ENCODE measurements around the gene NPR1. TPM values are rescaled to one million over a fixed set of nuclear protein-coding genes. Genes with fewer than 3 reads are reported as not detected.
"Not testable (repeated sequence)": the region's sequence is repeated elsewhere in the genome, so short reads cannot be mapped to it uniquely, and the experiment has no call there.

The NPR1 gene
- total and polyA plus RNA-seq, 2 of the 13 experiments (the other 11 are each of a cell fraction or from before 2014, with no cell fraction given): not detected

- FAIRE-seq (no peak), ATAC-seq (no peak), DNase-seq (ENCODE audit: low spot score) (no peak)
- no peak overlapping the region for H2AFZ ChIP-seq (ENCODE audit: low read length)
- H4K20me1 ChIP-seq (ENCODE audit: insufficient read depth, low read length): peaks cover 13% of the 10 kb centered on the region
- H3K9me3 ChIP-seq (ENCODE audit: low read length): no peaks in the 10 kb centered on the region
- in situ Hi-C loops (cut with HindIII; ENCODE audit: extremely low pct_ligation_motif_present, low pct_unique_long_range_greater_than_20kb) (no loop called here), intact Hi-C loops (cut with micrococcal nuclease; ENCODE audit: unreplicated experiment) (no loop called here)
- no peaks in the 10 kb centered on the region for H3K27me3 ChIP-seq (ENCODE audit: control insufficient read depth in 1 of 2, insufficient read depth in 2 of 2, low read length in 2 of 2)
- no peak for TF ChIP-seq ZNF101 (CRISPR knock-in tag; IDR thresholded peaks at IDR 0.05; ENCODE audit: borderline replicate concordance, low read depth)
- no peak for TF ChIP-seq ZNF678 (CRISPR knock-in tag; IDR thresholded peaks at IDR 0.05)
- TF ChIP-seq TMF1 (CRISPR knock-in tag; IDR thresholded peaks at IDR 0.05; ENCODE audit: low read depth): no peak
- no peak for TF ChIP-seq ZNF225 (CRISPR knock-in tag; IDR thresholded peaks at IDR 0.05)
- TF ChIP-seq NCOR1 (IDR thresholded peaks at IDR 0.05; ENCODE audit: borderline replicate concordance, low read length): no peak
- TF ChIP-seq ZNF839 (CRISPR knock-in tag; IDR thresholded peaks at IDR 0.05; ENCODE audit: borderline replicate concordance): no peak
- TF ChIP-seq MXD3 (CRISPR knock-in tag; IDR thresholded peaks at IDR 0.05): no peak
- no peak for TF ChIP-seq ZC3H4 (CRISPR knock-in tag; IDR thresholded peaks at IDR 0.05; ENCODE audit: borderline replicate concordance)
- TF ChIP-seq JUND (CRISPR knock-in tag; IDR thresholded peaks at IDR 0.05): no peak
- TF ChIP-seq NR1H2 (CRISPR knock-in tag; IDR thresholded peaks at IDR 0.05; ENCODE audit: borderline replicate concordance, low read depth): no peak
- no peak for TF ChIP-seq ZNF24 (IDR thresholded peaks at IDR 0.05)
- no peak for TF ChIP-seq IKZF5 (CRISPR knock-in tag; IDR thresholded peaks at IDR 0.05)
- H3K79me2 ChIP-seq (ENCODE audit: insufficient read depth, low read length): peaks cover 34% of the 10 kb centered on the region
- peaks cover 30% of the 10 kb centered on the region for H3K4me1 ChIP-seq (ENCODE audit: insufficient read depth, low read length)
- no peak overlapping the region for H3K4me3 ChIP-seq (replicated peaks in 1 of 3; ENCODE audit: insufficient read depth in 1 of 3, low read depth in 2 of 3, low read length in 3 of 3)
- H3K36me3 ChIP-seq (replicated peaks in 1 of 2; ENCODE audit: control insufficient read depth in 1 of 2, insufficient read depth in 2 of 2, low read length in 2 of 2): peaks cover 23 to 82% of the 10 kb centered on the region in 2 experiments
- 94% methylated on average over 3 of the region's 3 CpGs for WGBS (ENCODE audit: low lambda C conversion rate)
- ChIA-PET CTCF (ENCODE audit: low intra/inter-chr PET ratio, low total read pairs) (no interaction called here), POLR2A (interaction anchor here (0.5 to 3.6 kb wide), 3 partner anchors 12 to 348 kb away, joined by 3 to 16 read pairs (median 3); partner anchors contain the start of genes S100A1 and S100A13)
- BruUV-seq (replicated peaks): no TSS peak
- H3K4me2 ChIP-seq (ENCODE audit: low read depth, low read length): no peak overlapping the region
- no peak overlapping the region for H3K27ac ChIP-seq (ENCODE audit: extremely low read length, insufficient read depth, low read length)
- no peak overlapping the region for H3K9ac ChIP-seq (ENCODE audit: insufficient read depth, low read depth, low read length)
Measured at GRCh38 chr1:153639280-153639679, 39.2 kb upstream of the NPR1 start.

GRCh38 chr1:153640213-153640612 lies 38.3 kb upstream of the NPR1 start:
- H2AFZ ChIP-seq (ENCODE audit: low read length); in situ Hi-C loops (cut with HindIII; ENCODE audit: extremely low pct_ligation_motif_present, low pct_unique_long_range_greater_than_20kb); FAIRE-seq; H3K27me3 ChIP-seq (ENCODE audit: control insufficient read depth in 1 of 2, insufficient read depth in 2 of 2, low read length in 2 of 2); ATAC-seq; H3K4me3 ChIP-seq (replicated peaks in 1 of 3; ENCODE audit: insufficient read depth in 1 of 3, low read depth in 2 of 3, low read length in 3 of 3); H3K27ac ChIP-seq (ENCODE audit: extremely low read length, insufficient read depth, low read length); BruUV-seq (replicated peaks); H4K20me1 ChIP-seq (ENCODE audit: insufficient read depth, low read length); H3K9me3 ChIP-seq (ENCODE audit: low read length); CTCF ChIA-PET (ENCODE audit: low intra/inter-chr PET ratio, low total read pairs); H3K4me2 ChIP-seq (ENCODE audit: low read depth, low read length); DNase-seq (ENCODE audit: low spot score); H3K9ac ChIP-seq (ENCODE audit: insufficient read depth, low read depth, low read length); intact Hi-C loops (cut with micrococcal nuclease; ENCODE audit: unreplicated experiment): not testable (repeated sequence)
- peaks cover 30% of the 10 kb centered on the region for H3K4me1 ChIP-seq (ENCODE audit: insufficient read depth, low read length)
- POLR2A ChIA-PET: interaction anchor here (0.6 to 3.6 kb wide), 4 partner anchors 9 to 968 kb away, joined by 3 to 16 read pairs (median 4); partner anchors contain the start of genes S100A1 and S100A13
- H3K36me3 ChIP-seq (replicated peaks in 1 of 2; ENCODE audit: control insufficient read depth in 1 of 2, insufficient read depth in 2 of 2, low read length in 2 of 2): peaks cover 27 to 91% of the 10 kb centered on the region in 2 experiments
- 100% methylated on average over 4 of the region's 5 CpGs for WGBS (ENCODE audit: low lambda C conversion rate)
- peaks cover 26% of the 10 kb centered on the region for H3K79me2 ChIP-seq (ENCODE audit: insufficient read depth, low read length)

Data from HepG2 (cell line).